HEK293 (cell line): ENCODE data around the gene SLC35D1.

Experiments
- CTCF ChIA-PET: fragments of 350-600 bp; formaldehyde crosslinking; extraction: SDS; loops from one replicate; lab custom pipeline; 2021; ENCODE audit warnings: antibody characterized with exemption; lab: Yijun Ruan, JAX
- POLR2A ChIA-PET: fragments of 300-600 bp; formaldehyde crosslinking; extraction: SDS; loops from one replicate; lab custom pipeline; 2020; ENCODE audit warnings: antibody characterized with exemption, inconsistent platforms; lab: Yijun Ruan, JAX
- H3K27ac ChIP-seq: fragments of 200-500 bp; sonication (Bioruptor generic); 2 replicates; pipeline ENCODE4 v1.5.1; 2014; ENCODE audit warnings: low read depth, low read length, control low read depth, inconsistent platforms; ENCODE audit errors: extremely low read depth
- H3K36me3 ChIP-seq, 2 experiments: fragments of 200-500 bp in 1 of 2; sonication (Bioruptor generic) in 1 of 2; 1 replicate in 1 of 2; 2 replicates in 1 of 2; pipeline ENCODE4 v1.5.1; 2014 to 2017; ENCODE audit warnings: inconsistent platforms in 2 of 2, low read length in 2 of 2; ENCODE audit not compliant: control insufficient read depth in 2 of 2, insufficient read depth in 1 of 2
- H3K4me1 ChIP-seq: fragments of 200-500 bp; sonication (Bioruptor generic); 2 replicates; pipeline ENCODE4 v1.5.1; 2014; ENCODE audit warnings: mild to moderate bottlenecking, low read length, inconsistent platforms; ENCODE audit not compliant: control insufficient read depth, insufficient read depth
- H3K4me3 ChIP-seq: 2 replicates; pipeline ENCODE4 v1.5.1; 2011; ENCODE audit warnings: low read depth, mild to moderate bottlenecking, control low read depth, low read length, moderate library complexity
- H3K9me3 ChIP-seq: fragments of 200-500 bp; sonication (Bioruptor generic); 2 replicates; pipeline ENCODE4 v1.5.1; 2014; ENCODE audit warnings: low read depth, low read length, inconsistent platforms; ENCODE audit not compliant: control insufficient read depth, insufficient read depth
- SETDB1 ChIP-seq: IDR thresholded peaks from one replicate; pipeline ENCODE4 v1.6.1; 2017; ENCODE audit warnings: mild to moderate bottlenecking, low read length, moderate library complexity, mixed read lengths; ENCODE audit not compliant: insufficient read length
- ZBTB17 ChIP-seq: fragments of 450-650 bp; formaldehyde crosslinking; IDR thresholded peaks from 2 replicates; pipeline ENCODE4 v1.5.1; 2016; ENCODE audit warnings: missing biosample characterization, missing genetic modification characterization
- ZBTB21 ChIP-seq: fragments of 450-650 bp; formaldehyde crosslinking; IDR thresholded peaks from 2 replicates; pipeline ENCODE4 v1.5.1; 2017; ENCODE audit warnings: missing biosample characterization, missing genetic modification characterization
- ZFP37 ChIP-seq: fragments of 450-650 bp; formaldehyde crosslinking; IDR thresholded peaks from 2 replicates; pipeline ENCODE4 v1.5.1; 2016; ENCODE audit warnings: missing biosample characterization, missing genetic modification characterization
- ZNF10 ChIP-seq: fragments of 450-650 bp; formaldehyde crosslinking; IDR thresholded peaks from 2 replicates; pipeline ENCODE4 v1.5.1; 2017; ENCODE audit warnings: missing biosample characterization, missing genetic modification characterization
- ZNF114 ChIP-seq: fragments of 450-650 bp; formaldehyde crosslinking; IDR thresholded peaks from 2 replicates; pipeline ENCODE4 v1.5.0; 2017; ENCODE audit warnings: missing biosample characterization, missing genetic modification characterization
- ZNF121 ChIP-seq: fragments of 450-650 bp; formaldehyde crosslinking; IDR thresholded peaks from 2 replicates; pipeline ENCODE4 v1.5.1; 2016; ENCODE audit warnings: missing biosample characterization, missing genetic modification characterization
- ZNF214 ChIP-seq: fragments of 450-650 bp; formaldehyde crosslinking; IDR thresholded peaks from 2 replicates; pipeline ENCODE4 v1.5.1; 2017; ENCODE audit warnings: missing biosample characterization, mild to moderate bottlenecking, missing genetic modification characterization, borderline replicate concordance
- ZNF266 ChIP-seq: fragments of 450-650 bp; formaldehyde crosslinking; IDR thresholded peaks from 2 replicates; pipeline ENCODE4 v1.5.1; 2016; ENCODE audit warnings: missing biosample characterization, missing genetic modification characterization, low read depth
- ZNF48 ChIP-seq: fragments of 450-650 bp; formaldehyde crosslinking; IDR thresholded peaks from 2 replicates; pipeline ENCODE4 v1.5.1; 2016; ENCODE audit warnings: missing biosample characterization, missing genetic modification characterization
- ZNF571 ChIP-seq: fragments of 450-650 bp; formaldehyde crosslinking; IDR thresholded peaks from 2 replicates; pipeline ENCODE4 v1.5.0; 2017; ENCODE audit warnings: missing biosample characterization, missing genetic modification characterization
- ZNF626 ChIP-seq: fragments of 450-650 bp; sonication (Bioruptor Pico); formaldehyde crosslinking; IDR thresholded peaks from 2 replicates; pipeline ENCODE4 v1.5.1; 2018; ENCODE audit warnings: missing biosample characterization, missing genetic modification characterization, inconsistent platforms
- ZSCAN30 ChIP-seq: fragments of 450-650 bp; IDR thresholded peaks from 2 replicates; pipeline ENCODE4 v1.5.1; 2018; ENCODE audit warnings: missing biosample characterization, mild to moderate bottlenecking, missing genetic modification characterization, moderate library complexity
- ZXDB ChIP-seq: fragments of 450-650 bp; formaldehyde crosslinking; IDR thresholded peaks from 2 replicates; pipeline ENCODE4 v1.5.1; 2016; ENCODE audit warnings: missing biosample characterization, missing genetic modification characterization
- TF ChIP-seq, protein P1 (sequence below): fragments of 450-650 bp; formaldehyde crosslinking; IDR thresholded peaks from 2 replicates; pipeline ENCODE4 v1.5.1; 2017; ENCODE audit warnings: missing biosample characterization, missing genetic modification characterization
- TF ChIP-seq, protein P2 (sequence below): fragments of 450-650 bp; formaldehyde crosslinking; IDR thresholded peaks from 2 replicates; pipeline ENCODE4 v1.5.1; 2016; ENCODE audit warnings: missing biosample characterization, missing genetic modification characterization, low read depth
- TF ChIP-seq, protein P3 (sequence below): fragments of 450-650 bp; formaldehyde crosslinking; IDR thresholded peaks from 2 replicates; pipeline ENCODE4 v1.5.1; 2016; ENCODE audit warnings: missing biosample characterization, missing genetic modification characterization, low read depth
- TF ChIP-seq, protein P4 (sequence below): fragments of 450-650 bp; formaldehyde crosslinking; IDR thresholded peaks from 2 replicates; pipeline ENCODE4 v1.5.1; 2016; ENCODE audit warnings: missing biosample characterization, missing genetic modification characterization, borderline replicate concordance

SLC35D1 gene

DNA sequence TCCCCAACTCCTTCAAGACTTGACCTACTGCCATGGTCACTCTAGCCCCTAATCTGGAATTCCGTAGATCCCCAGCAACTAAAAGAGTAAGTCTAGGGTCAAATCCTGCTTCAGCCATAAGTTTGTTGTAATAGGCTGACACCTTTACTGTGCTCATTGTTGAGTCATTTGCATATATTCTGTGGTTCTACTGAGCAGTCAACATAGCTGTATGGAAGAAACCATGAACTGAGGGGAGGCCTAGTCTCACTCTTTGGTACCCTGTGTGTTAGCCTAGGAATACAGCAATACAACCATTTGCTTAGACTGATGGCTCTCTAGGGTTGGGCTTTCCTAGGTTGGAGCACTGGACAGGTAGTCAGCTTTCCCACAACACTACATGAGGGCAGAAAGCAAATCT, 23.6 kb upstream of the SLC35D1 start (continued):
- TF ChIP-seq, protein P1, sequence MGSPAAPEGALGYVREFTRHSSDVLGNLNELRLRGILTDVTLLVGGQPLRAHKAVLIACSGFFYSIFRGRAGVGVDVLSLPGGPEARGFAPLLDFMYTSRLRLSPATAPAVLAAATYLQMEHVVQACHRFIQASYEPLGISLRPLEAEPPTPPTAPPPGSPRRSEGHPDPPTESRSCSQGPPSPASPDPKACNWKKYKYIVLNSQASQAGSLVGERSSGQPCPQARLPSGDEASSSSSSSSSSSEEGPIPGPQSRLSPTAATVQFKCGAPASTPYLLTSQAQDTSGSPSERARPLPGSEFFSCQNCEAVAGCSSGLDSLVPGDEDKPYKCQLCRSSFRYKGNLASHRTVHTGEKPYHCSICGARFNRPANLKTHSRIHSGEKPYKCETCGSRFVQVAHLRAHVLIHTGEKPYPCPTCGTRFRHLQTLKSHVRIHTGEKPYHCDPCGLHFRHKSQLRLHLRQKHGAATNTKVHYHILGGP (tag by site-specific recombination) = no peak
- no peak for TF ChIP-seq ZNF571
- no peak for TF ChIP-seq ZNF626 (tag by site-specific recombination)
- no peak for TF ChIP-seq ZNF266 (tag by site-specific recombination)
- TF ChIP-seq ZNF121 (tag by site-specific recombination) = no peak
- no peak for TF ChIP-seq ZNF48 (tag by site-specific recombination)
- TF ChIP-seq ZSCAN30 (tag by site-specific recombination) = no peak
- no peak for TF ChIP-seq ZBTB21 (tag by site-specific recombination)
- TF ChIP-seq ZNF214 (tag by site-specific recombination) = no peak
- TF ChIP-seq ZNF10 (tag by site-specific recombination) = no peak
- TF ChIP-seq ZFP37 (tag by site-specific recombination) = no peak
- TF ChIP-seq ZNF114 (tag by site-specific recombination) = no peak
- TF ChIP-seq, protein P2, sequence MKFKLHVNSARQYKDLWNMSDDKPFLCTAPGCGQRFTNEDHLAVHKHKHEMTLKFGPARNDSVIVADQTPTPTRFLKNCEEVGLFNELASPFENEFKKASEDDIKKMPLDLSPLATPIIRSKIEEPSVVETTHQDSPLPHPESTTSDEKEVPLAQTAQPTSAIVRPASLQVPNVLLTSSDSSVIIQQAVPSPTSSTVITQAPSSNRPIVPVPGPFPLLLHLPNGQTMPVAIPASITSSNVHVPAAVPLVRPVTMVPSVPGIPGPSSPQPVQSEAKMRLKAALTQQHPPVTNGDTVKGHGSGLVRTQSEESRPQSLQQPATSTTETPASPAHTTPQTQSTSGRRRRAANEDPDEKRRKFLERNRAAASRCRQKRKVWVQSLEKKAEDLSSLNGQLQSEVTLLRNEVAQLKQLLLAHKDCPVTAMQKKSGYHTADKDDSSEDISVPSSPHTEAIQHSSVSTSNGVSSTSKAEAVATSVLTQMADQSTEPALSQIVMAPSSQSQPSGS = no peak
- TF ChIP-seq, all 188 proteins: peak for 0

DNA sequence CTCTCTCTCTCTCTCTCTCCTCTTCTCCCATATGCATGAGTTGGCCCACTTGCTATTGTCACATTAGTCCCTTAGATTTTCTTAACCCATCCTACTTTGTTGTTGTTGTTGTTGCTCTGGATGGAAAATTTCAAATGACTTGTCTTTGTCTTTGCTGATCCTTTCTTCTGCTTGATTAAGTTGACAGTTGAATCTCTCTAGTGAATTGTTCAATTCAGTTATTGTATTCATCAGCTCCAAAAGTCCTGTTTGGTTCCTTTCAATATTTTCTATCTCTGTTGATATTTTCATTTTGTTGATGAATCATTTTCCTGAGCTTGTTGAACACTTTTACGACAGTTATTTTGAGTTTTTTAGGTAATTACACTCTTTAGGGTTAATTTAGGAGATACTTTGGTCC, 18.8 kb upstream of the SLC35D1 start:
- Histone ChIP-seq H3K4me1 (no peaks in the 10 kb centered on the region), H3K9me3 (no peaks in the 10 kb centered on the region), H3K36me3 (no peaks in the 10 kb centered on the region), H3K4me3 (no peak overlapping the region), H3K27ac (no peak overlapping the region)
- ChIA-PET CTCF (interaction anchor here (0.8 kb wide), 1 partner anchor 12 kb away, joined by 5 read pairs; no protein-coding TSS in a partner anchor), POLR2A (no interaction called here)
- TF ChIP-seq SETDB1 = peak; percentile 23
- TF ChIP-seq ZBTB17 (tag by site-specific recombination) = no peak
- TF ChIP-seq, protein P3, sequence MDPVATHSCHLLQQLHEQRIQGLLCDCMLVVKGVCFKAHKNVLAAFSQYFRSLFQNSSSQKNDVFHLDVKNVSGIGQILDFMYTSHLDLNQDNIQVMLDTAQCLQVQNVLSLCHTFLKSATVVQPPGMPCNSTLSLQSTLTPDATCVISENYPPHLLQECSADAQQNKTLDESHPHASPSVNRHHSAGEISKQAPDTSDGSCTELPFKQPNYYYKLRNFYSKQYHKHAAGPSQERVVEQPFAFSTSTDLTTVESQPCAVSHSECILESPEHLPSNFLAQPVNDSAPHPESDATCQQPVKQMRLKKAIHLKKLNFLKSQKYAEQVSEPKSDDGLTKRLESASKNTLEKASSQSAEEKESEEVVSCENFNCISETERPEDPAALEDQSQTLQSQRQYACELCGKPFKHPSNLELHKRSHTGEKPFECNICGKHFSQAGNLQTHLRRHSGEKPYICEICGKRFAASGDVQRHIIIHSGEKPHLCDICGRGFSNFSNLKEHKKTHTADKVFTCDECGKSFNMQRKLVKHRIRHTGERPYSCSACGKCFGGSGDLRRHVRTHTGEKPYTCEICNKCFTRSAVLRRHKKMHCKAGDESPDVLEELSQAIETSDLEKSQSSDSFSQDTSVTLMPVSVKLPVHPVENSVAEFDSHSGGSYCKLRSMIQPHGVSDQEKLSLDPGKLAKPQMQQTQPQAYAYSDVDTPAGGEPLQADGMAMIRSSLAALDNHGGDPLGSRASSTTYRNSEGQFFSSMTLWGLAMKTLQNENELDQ (tag by site-specific recombination) = no peak
- no peak for TF ChIP-seq ZXDB (tag by site-specific recombination)
- TF ChIP-seq, protein P4, sequence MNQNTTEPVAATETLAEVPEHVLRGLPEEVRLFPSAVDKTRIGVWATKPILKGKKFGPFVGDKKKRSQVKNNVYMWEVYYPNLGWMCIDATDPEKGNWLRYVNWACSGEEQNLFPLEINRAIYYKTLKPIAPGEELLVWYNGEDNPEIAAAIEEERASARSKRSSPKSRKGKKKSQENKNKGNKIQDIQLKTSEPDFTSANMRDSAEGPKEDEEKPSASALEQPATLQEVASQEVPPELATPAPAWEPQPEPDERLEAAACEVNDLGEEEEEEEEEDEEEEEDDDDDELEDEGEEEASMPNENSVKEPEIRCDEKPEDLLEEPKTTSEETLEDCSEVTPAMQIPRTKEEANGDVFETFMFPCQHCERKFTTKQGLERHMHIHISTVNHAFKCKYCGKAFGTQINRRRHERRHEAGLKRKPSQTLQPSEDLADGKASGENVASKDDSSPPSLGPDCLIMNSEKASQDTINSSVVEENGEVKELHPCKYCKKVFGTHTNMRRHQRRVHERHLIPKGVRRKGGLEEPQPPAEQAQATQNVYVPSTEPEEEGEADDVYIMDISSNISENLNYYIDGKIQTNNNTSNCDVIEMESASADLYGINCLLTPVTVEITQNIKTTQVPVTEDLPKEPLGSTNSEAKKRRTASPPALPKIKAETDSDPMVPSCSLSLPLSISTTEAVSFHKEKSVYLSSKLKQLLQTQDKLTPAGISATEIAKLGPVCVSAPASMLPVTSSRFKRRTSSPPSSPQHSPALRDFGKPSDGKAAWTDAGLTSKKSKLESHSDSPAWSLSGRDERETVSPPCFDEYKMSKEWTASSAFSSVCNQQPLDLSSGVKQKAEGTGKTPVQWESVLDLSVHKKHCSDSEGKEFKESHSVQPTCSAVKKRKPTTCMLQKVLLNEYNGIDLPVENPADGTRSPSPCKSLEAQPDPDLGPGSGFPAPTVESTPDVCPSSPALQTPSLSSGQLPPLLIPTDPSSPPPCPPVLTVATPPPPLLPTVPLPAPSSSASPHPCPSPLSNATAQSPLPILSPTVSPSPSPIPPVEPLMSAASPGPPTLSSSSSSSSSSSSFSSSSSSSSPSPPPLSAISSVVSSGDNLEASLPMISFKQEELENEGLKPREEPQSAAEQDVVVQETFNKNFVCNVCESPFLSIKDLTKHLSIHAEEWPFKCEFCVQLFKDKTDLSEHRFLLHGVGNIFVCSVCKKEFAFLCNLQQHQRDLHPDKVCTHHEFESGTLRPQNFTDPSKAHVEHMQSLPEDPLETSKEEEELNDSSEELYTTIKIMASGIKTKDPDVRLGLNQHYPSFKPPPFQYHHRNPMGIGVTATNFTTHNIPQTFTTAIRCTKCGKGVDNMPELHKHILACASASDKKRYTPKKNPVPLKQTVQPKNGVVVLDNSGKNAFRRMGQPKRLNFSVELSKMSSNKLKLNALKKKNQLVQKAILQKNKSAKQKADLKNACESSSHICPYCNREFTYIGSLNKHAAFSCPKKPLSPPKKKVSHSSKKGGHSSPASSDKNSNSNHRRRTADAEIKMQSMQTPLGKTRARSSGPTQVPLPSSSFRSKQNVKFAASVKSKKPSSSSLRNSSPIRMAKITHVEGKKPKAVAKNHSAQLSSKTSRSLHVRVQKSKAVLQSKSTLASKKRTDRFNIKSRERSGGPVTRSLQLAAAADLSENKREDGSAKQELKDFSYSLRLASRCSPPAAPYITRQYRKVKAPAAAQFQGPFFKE (tag by site-specific recombination) = no peak
